Measurements from ENCODE around the gene ANG.

GRCh38 chr14:20659336-20659735 is 29.2 kb upstream of the ANG start:
- TF ChIP-seq CTCF (IDR thresholded peaks at IDR 0.05): no peak
- TF ChIP-seq EP300 (IDR thresholded peaks at IDR 0.05): no peak
- TF ChIP-seq POLR2A (IDR thresholded peaks at IDR 0.05; ENCODE audit: low read depth): no peak
